SHP77 treated with DMSO at 0.1 percent for 48 hours (cell line): ENCODE results near the gene ZNHIT2.
A peak's percentile ranks its signal among the peaks of the same experiment; 100 is the strongest.

Experiments
- DNase-seq: peaks from one replicate; lab custom pipeline; 2025; lab: John Stamatoyannopoulos, UW

The ZNHIT2 gene

GRCh38 chr11:65134240-65134951, 16.9 kb upstream of the ZNHIT2 start, which contains the start of gene SYVN1:
SYVN1 (minus strand) TSS chr11:65134519; CDS start chr11:65133601, 918 bp downstream.
- DNase-seq, result peak; percentile 96

DNA sequence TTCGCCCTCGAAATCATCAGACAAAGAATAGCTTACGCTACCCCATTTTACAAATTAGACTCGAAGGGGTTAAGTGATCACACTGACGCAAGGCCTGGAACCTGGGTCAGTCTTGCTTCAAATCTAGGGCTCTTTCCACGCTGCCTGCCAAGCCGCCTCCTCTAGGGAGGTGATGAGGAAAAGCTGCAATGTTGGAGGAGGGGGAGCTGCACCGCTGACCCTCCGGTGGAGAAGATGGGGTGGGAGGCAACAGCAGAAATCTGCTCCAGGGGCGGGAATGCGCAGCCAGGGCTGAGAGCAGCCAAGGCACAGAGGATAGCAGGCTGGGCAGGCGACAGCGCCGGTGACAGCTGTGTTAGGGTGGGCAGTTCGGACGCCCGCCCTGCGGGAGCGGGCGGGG, 16.2 kb upstream of the ZNHIT2 start:
- DNase-seq, result no peak

DNA sequence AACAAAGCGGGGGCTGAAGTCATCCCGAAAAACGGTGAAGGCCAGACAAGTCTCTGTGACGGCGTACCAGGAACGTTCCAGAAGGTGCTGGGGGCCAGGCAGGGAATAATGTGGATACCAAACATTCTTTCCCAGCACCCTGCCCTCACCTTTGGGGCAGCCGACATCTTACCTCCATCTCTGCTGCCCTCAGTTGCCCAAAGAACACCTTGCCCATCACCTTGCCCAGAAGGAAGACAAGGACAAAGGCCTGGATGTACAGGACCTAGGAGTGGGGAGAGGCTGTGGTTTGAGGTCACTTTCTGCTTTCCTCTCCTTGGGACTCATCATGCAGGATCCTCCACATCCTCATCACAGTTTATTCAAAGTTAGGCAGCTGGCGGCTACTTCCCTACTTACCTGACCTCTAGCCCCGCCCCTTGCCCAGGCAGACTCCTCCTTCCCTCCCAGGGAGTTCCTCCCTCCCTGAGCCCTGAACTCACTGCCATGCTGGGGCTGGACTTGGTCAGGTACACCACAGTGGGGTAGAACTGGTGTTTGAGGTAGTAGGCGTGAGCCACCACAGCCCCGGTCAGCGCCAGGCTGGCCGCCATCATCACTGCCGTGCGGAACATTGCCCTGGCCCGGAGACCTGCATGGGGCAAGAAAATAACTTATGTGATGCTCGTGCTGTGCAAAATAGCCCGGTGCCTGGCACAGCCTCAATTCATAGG, 15.6 kb upstream of the ZNHIT2 start:
- no peak for DNase-seq

DNA sequence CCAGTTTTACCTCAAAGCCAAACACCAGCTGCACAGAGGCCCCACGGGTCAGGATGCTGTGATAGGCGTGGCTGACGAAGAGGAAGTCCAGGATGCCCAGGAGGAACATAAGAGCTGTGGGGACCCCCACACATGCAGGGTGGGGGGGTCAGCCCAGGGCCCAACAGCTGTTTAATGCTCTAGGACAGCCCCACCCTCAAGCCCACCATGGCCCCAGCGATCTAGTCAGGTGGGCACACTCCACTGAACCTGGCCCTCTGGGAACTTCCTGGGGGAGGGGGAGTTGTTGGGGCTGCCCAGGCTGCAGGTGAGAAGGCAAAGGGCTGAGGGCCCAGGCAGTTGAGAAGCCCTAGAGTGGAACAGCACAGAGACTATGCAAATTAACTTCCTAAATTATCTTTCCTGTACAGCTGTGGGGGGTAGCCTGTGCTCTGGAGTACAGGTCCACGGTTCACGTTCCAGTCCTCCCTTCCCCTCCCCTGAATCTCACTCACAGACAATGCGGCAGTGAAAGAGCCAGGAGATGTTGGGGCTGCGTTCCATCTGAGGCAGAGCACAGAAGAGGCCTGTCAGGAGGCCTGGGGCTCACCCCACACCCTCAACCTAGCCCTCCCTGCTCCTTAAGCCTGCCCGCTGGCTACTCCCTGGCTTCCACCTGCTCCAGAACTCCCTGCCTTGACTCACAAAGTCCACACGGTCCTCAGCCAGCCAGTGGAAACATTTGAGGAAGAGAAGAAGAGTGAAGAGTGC, 14.9 kb upstream of the ZNHIT2 start:
- no peak for DNase-seq

DNA sequence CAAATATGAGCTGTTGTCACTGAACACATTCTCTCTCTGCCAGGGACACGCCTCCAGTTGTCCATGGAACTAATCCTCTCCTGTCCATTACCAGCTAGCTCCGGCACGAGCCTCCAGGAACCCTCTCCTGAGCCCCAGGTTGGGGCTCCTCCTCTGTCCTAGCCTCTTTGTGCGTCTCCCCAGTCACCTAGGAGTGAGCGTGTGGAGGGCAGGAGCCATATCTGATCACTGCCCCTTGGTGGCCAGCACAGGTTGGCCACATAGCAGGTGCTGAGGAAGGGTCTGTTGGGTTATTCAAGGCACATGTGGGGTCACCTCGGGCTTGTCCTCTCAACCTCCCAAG, 14.4 kb upstream of the ZNHIT2 start:
- no peak for DNase-seq

- no peak for DNase-seq
Observed at GRCh38 chr11:65131417-65131776, 13.9 kb upstream of the ZNHIT2 start.

GRCh38 chr11:65130631-65131416, 13.3 kb upstream of the ZNHIT2 start:
- no peak for DNase-seq

DNA sequence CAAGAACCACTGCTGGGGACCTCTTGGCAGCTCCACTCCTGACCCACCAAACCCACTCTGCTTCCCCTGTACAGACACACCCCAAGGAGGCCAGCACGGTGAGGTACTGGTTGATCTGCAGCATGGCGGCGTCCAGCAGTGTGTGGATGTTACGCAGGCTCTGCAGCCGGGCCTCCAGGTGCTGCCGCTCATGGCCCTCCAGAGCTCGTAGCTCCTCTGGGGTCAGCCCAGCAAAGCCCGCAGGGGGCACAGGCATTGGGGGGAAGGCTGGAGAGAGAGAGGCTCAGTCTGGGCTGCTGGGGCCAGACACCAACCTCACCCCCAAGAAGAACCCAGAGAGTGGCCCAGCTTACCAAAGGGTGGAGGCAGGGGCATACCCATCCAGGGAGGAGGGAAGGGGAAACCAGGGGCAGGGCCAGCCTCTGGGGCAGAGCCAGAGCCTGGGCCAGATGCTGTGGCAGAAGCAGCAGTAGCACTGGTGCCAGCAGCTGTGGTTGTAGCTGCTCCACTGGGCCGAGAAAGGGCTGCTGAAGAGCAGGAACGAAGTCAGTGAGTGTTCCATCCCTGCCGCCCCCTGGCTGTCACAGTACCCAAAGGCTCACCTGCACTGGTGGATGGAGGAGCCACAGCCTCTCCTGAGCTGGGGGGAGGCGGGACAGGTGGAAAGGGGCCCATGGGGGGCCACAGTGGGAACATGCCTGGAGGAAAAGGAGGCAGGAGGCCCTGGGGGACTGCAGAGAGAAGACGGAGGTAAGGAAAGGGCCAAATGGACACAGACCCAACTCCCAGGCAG, 12.3 kb upstream of the ZNHIT2 start:
- no peak for DNase-seq

- no peak for DNase-seq
Observed at GRCh38 chr11:65128182-65129145, 11.0 kb upstream of the ZNHIT2 start.

DNA sequence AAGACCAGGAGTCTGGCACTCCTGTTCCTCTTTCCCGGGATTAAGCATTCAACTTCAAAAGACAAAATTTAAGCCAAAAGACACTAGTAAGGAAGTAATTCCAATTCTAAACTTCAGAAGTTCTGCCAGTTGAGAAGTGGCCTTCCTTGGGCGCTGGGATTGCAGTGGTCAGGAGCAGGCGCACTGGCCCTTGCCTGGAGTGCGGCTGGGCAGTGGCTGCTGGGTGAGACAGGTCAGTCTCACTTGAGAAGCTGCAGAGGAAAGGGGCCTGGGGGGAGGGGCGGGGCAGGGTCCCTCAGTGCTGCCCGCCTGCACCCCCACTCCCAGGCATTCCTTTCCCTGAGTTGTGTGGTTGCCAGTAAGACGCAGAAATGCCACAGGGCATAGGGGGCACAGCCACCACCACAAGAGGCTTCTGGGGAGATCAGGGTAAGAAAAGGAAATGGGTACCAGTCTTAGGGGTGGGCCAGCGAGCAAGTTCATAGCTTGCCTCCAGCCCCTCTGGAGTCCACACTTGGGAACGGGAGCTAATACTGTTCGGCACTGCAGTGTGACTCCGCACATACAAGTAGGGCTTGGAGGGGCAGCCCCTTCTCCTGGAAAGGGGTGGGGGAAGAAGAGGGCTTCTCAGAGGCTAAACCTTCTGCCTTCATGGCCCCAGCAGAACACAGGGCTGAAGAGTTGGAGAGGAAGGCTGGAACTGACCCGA, 10.1 kb upstream of the ZNHIT2 start:
- DNase-seq, result no peak

- no peak for DNase-seq
Observed at GRCh38 chr11:65126624-65127274, 9.2 kb upstream of the ZNHIT2 start.

DNA sequence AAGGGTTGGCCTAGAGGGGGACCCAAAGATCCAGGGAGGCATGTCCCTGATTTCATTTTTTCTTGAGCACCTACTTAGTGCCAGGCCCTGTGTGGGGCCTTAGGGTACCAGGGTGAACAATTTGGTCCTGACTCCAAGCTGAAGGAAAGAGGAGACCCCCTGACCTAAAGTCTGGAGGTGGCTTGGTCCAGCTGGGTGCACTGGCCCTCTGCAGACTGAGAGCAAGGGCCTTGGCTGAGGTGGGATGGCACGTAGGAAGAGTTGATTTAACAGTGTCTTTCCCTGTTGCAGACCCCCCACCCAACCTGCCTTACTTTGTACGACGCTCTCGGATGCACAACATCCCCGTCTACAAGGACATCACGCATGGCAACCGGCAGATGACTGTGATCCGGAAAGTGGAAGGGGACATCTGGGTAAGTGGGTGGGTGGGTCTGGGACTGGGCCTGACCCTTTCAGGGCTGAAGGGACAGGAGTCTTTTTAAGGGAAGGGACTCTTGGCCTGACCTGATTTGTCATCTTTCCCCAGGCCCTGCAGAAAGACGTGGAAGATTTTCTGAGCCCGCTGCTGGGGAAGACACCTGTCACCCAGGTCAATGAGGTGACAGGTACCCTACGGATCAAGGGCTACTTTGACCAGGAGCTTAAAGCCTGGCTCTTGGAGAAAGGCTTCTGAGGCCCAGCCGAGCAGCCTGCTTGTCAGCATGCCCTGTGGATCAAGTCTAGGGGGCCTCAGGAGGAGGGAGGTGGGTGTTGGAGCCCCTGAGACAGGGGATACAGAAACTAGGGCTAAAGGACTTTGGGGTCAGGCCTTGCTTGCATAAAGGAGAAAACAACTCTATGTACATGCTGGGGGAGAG, 7.9 kb upstream of the ZNHIT2 start:
- DNase-seq, result no peak

DNA sequence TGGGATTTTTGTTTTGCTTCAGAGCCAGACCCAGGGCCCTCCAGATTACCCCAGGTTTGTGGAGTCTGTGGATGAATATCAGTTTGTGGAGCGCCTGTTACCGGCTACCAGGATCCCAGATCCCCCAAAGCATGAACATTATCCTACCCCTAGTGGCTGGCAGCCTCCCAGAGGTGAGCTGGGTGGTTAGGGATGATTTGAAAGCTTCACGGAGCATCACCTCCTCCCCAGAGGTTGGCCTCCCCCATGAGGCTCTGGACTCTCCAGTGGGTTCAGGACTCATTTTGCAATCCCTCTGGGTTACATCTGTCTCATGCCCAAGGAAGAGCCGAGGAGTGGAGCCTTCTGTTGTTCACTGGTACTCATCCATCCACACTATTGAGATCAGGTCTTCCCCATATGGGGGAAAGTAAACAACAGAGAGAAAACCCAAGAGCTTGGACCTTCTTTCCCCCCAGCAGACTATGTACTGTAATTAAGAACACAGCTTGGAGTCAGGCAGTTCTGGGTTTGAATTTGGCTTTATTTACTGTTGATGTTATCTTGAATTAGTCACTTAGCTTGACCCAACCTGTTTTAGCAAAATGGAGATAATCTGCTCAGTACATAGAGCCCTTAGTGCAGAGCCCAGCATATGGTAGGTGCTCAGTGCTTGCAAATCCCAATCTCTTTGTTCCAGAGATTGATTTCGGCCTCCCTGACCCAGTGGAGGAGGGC, 7.1 kb upstream of the ZNHIT2 start:
- no peak for DNase-seq

GRCh38 chr11:65121865-65122696, 4.6 kb upstream of the ZNHIT2 start, which contains the start of the genes FAU and MRPL49:
FAU (minus strand) TSS chr11:65122134; CDS start chr11:65121813, 321 bp downstream.
MRPL49 (plus strand) TSS chr11:65122321; CDS start chr11:65122347, 26 bp downstream.
- peak; percentile 86 for DNase-seq

- DNase-seq, result no peak
Observed at GRCh38 chr11:65121447-65121864, 4.0 kb upstream of the ZNHIT2 start.

- DNase-seq, result no peak
Observed at GRCh38 chr11:65120831-65121230, 3.3 kb upstream of the ZNHIT2 start.
